ENCODE measurements around the gene MMP2. TPM values are rescaled to one million over a fixed set of nuclear protein-coding genes. Genes with fewer than 3 reads are reported as not detected.

MMP2 gene
- total and polyA plus RNA-seq, 2 of the 13 experiments (the other 11 are each of a cell fraction or from before 2014, with no cell fraction given): 0.31 to 1.3 TPM

DNA sequence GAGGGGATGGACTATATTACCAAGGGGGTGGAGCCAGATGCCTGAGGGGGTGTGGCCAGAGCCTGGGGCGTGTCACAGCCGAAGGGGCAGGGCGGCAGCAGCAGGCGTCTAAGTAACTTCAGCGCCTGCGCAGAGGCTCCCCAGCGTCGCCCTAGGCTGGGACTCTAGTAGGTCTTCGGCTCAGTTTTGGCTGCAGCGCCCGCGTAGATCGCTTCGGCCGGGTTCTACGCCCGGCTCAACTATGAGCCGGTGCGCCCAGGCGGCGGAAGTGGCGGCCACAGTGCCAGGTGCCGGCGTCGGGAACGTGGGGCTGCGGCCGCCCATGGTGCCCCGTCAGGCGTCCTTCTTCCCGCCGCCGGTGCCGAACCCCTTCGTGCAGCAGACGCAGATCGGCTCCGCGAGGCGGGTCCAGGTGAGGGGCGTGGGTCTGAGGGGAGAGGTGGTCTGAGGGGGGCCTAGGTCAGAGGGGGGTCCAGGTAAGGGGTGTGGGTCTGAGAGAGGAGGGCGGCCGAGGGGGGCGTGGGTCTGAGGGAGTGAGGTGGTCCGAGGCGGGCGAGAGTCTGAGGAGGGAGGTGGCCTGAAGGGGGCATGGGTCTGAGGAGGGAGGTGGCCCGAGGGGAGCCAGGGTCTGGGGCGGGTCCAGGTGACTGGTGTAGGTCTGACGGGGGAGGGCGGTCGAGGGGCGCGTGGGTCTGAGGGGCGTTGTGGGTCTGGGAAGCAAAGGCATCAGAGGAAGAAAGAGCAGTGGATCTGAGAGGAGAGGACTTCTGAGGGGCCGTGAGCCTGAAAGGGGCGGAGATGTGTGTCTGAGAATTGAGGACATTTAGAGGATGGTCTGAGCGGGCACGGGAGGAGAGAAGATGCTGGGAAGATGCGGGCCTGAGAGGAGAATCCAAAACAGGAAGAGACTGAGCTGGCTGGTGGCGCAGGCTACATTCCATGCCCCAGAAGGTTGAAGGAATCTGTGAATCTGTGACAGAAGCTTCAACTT is 30.2 kb downstream of the MMP2 start, which contains the start of gene LPCAT2 (continued):
- TF ChIP-seq, protein P1, sequence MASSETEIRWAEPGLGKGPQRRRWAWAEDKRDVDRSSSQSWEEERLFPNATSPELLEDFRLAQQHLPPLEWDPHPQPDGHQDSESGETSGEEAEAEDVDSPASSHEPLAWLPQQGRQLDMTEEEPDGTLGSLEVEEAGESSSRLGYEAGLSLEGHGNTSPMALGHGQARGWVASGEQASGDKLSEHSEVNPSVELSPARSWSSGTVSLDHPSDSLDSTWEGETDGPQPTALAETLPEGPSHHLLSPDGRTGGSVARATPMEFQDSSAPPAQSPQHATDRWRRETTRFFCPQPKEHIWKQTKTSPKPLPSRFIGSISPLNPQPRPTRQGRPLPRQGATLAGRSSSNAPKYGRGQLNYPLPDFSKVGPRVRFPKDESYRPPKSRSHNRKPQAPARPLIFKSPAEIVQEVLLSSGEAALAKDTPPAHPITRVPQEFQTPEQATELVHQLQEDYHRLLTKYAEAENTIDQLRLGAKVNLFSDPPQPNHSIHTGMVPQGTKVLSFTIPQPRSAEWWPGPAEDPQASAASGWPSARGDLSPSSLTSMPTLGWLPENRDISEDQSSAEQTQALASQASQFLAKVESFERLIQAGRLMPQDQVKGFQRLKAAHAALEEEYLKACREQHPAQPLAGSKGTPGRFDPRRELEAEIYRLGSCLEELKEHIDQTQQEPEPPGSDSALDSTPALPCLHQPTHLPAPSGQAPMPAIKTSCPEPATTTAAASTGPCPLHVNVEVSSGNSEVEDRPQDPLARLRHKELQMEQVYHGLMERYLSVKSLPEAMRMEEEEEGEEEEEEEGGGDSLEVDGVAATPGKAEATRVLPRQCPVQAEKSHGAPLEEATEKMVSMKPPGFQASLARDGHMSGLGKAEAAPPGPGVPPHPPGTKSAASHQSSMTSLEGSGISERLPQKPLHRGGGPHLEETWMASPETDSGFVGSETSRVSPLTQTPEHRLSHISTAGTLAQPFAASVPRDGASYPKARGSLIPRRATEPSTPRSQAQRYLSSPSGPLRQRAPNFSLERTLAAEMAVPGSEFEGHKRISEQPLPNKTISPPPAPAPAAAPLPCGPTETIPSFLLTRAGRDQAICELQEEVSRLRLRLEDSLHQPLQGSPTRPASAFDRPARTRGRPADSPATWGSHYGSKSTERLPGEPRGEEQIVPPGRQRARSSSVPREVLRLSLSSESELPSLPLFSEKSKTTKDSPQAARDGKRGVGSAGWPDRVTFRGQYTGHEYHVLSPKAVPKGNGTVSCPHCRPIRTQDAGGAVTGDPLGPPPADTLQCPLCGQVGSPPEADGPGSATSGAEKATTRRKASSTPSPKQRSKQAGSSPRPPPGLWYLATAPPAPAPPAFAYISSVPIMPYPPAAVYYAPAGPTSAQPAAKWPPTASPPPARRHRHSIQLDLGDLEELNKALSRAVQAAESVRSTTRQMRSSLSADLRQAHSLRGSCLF (CRISPR knock-in tag; IDR thresholded peaks at IDR 0.05; ENCODE audit: borderline replicate concordance): no peak
- TF ChIP-seq ZNF20 (CRISPR knock-in tag; IDR thresholded peaks at IDR 0.05): no peak
- no peak for TF ChIP-seq TOPORS (CRISPR knock-in tag; IDR thresholded peaks at IDR 0.05)
- no peak for TF ChIP-seq TBP (CRISPR knock-in tag; IDR thresholded peaks at IDR 0.05)
- TF ChIP-seq ZNF484 (CRISPR knock-in tag; IDR thresholded peaks at IDR 0.05; ENCODE audit: borderline replicate concordance, low read depth): no peak
- TF ChIP-seq NFKB2 (CRISPR knock-in tag; IDR thresholded peaks at IDR 0.05; ENCODE audit: borderline replicate concordance): no peak
- TF ChIP-seq TGIF2 (CRISPR knock-in tag; IDR thresholded peaks at IDR 0.05): no peak; the same call in 1 of the 2 replicates
- TF ChIP-seq, protein P2, sequence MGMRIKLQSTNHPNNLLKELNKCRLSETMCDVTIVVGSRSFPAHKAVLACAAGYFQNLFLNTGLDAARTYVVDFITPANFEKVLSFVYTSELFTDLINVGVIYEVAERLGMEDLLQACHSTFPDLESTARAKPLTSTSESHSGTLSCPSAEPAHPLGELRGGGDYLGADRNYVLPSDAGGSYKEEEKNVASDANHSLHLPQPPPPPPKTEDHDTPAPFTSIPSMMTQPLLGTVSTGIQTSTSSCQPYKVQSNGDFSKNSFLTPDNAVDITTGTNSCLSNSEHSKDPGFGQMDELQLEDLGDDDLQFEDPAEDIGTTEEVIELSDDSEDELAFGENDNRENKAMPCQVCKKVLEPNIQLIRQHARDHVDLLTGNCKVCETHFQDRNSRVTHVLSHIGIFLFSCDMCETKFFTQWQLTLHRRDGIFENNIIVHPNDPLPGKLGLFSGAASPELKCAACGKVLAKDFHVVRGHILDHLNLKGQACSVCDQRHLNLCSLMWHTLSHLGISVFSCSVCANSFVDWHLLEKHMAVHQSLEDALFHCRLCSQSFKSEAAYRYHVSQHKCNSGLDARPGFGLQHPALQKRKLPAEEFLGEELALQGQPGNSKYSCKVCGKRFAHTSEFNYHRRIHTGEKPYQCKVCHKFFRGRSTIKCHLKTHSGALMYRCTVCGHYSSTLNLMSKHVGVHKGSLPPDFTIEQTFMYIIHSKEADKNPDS (CRISPR knock-in tag; IDR thresholded peaks at IDR 0.05): no peak
- TF ChIP-seq, protein P3, sequence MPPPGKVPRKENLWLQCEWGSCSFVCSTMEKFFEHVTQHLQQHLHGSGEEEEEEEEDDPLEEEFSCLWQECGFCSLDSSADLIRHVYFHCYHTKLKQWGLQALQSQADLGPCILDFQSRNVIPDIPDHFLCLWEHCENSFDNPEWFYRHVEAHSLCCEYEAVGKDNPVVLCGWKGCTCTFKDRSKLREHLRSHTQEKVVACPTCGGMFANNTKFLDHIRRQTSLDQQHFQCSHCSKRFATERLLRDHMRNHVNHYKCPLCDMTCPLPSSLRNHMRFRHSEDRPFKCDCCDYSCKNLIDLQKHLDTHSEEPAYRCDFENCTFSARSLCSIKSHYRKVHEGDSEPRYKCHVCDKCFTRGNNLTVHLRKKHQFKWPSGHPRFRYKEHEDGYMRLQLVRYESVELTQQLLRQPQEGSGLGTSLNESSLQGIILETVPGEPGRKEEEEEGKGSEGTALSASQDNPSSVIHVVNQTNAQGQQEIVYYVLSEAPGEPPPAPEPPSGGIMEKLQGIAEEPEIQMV (CRISPR knock-in tag; IDR thresholded peaks at IDR 0.05; ENCODE audit: low read depth): no peak
- TF ChIP-seq, protein P4, sequence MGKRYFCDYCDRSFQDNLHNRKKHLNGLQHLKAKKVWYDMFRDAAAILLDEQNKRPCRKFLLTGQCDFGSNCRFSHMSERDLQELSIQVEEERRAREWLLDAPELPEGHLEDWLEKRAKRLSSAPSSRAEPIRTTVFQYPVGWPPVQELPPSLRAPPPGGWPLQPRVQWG (CRISPR knock-in tag; IDR thresholded peaks at IDR 0.05; ENCODE audit: borderline replicate concordance, low read depth): no peak
- no peak for TF ChIP-seq ZNF557 (CRISPR knock-in tag; IDR thresholded peaks at IDR 0.05)
- TF ChIP-seq ZNF672 (CRISPR knock-in tag; IDR thresholded peaks at IDR 0.05): no peak
- TF ChIP-seq, protein P5, sequence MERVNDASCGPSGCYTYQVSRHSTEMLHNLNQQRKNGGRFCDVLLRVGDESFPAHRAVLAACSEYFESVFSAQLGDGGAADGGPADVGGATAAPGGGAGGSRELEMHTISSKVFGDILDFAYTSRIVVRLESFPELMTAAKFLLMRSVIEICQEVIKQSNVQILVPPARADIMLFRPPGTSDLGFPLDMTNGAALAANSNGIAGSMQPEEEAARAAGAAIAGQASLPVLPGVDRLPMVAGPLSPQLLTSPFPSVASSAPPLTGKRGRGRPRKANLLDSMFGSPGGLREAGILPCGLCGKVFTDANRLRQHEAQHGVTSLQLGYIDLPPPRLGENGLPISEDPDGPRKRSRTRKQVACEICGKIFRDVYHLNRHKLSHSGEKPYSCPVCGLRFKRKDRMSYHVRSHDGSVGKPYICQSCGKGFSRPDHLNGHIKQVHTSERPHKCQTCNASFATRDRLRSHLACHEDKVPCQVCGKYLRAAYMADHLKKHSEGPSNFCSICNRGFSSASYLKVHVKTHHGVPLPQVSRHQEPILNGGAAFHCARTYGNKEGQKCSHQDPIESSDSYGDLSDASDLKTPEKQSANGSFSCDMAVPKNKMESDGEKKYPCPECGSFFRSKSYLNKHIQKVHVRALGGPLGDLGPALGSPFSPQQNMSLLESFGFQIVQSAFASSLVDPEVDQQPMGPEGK (CRISPR knock-in tag; IDR thresholded peaks at IDR 0.05): no peak
- TF ChIP-seq, protein P6, sequence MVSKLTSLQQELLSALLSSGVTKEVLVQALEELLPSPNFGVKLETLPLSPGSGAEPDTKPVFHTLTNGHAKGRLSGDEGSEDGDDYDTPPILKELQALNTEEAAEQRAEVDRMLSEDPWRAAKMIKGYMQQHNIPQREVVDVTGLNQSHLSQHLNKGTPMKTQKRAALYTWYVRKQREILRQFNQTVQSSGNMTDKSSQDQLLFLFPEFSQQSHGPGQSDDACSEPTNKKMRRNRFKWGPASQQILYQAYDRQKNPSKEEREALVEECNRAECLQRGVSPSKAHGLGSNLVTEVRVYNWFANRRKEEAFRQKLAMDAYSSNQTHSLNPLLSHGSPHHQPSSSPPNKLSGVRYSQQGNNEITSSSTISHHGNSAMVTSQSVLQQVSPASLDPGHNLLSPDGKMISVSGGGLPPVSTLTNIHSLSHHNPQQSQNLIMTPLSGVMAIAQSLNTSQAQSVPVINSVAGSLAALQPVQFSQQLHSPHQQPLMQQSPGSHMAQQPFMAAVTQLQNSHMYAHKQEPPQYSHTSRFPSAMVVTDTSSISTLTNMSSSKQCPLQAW (CRISPR knock-in tag; IDR thresholded peaks at IDR 0.05): no peak
- TF ChIP-seq DNMT3B (CRISPR knock-in tag; conservative IDR thresholded peaks at IDR 0.05): no peak

Data from HepG2 (cell line).